ENCODE data around the gene DDX24.
A peak's percentile ranks its signal among the peaks of the same experiment; 100 is the strongest.

Gene DDX24

GRCh38 chr14:94089479-94089878 lies 8.5 kb upstream of the DDX24 start:
- DNase-seq (ENCODE audit: low read depth) = no peak
- in situ Hi-C loops (cut with HindIII; ENCODE audit: low sequenced_read_pairs) = no loop called here
- no peak for TF ChIP-seq CTCF (IDR thresholded peaks at IDR 0.05; ENCODE audit: low read depth, low read length, missing control alignments)
- no peak overlapping the region for H3K4me3 ChIP-seq (ENCODE audit: low read depth, low read length)

GRCh38 chr14:94088516-94088915 lies 7.5 kb upstream of the DDX24 start:
- no peak for TF ChIP-seq CTCF (IDR thresholded peaks at IDR 0.05; ENCODE audit: low read depth, low read length, missing control alignments)
- H3K4me3 ChIP-seq (ENCODE audit: low read depth, low read length) = no peak overlapping the region
- in situ Hi-C loops (cut with HindIII; ENCODE audit: low sequenced_read_pairs) = no loop called here
- no peak for DNase-seq (ENCODE audit: low read depth)

- no peak for DNase-seq (ENCODE audit: low read depth)
- no peak overlapping the region for H3K4me3 ChIP-seq (ENCODE audit: low read depth, low read length)
- TF ChIP-seq CTCF (IDR thresholded peaks at IDR 0.05; ENCODE audit: low read depth, low read length, missing control alignments) = no peak
- in situ Hi-C loops (cut with HindIII; ENCODE audit: low sequenced_read_pairs) = no loop called here
Measured at GRCh38 chr14:94087891-94088290, 6.9 kb upstream of the DDX24 start.

GRCh38 chr14:94081386-94081820 lies 401 bp upstream of the DDX24 start:
- H3K4me3 ChIP-seq (ENCODE audit: low read depth, low read length) = peak overlapping the region; percentile 93
- no peak for DNase-seq (ENCODE audit: low read depth)
- in situ Hi-C loops (cut with HindIII; ENCODE audit: low sequenced_read_pairs) = no loop called here
- no peak for TF ChIP-seq CTCF (IDR thresholded peaks at IDR 0.05; ENCODE audit: low read depth, low read length, missing control alignments)

- in situ Hi-C loops (cut with HindIII; ENCODE audit: low sequenced_read_pairs) = no loop called here
- H3K4me3 ChIP-seq (ENCODE audit: low read depth, low read length) = peak overlapping the region; percentile 93
- DNase-seq (ENCODE audit: low read depth) = no peak
- no peak for TF ChIP-seq CTCF (IDR thresholded peaks at IDR 0.05; ENCODE audit: low read depth, low read length, missing control alignments)
Measured at GRCh38 chr14:94079891-94080620, 946 bp downstream of the DDX24 start.

GRCh38 chr14:94077823-94078222 lies 3.2 kb downstream of the DDX24 start:
- TF ChIP-seq CTCF (IDR thresholded peaks at IDR 0.05; ENCODE audit: low read depth, low read length, missing control alignments) = no peak
- no peak overlapping the region for H3K4me3 ChIP-seq (ENCODE audit: low read depth, low read length)
- DNase-seq (ENCODE audit: low read depth) = no peak
- in situ Hi-C loops (cut with HindIII; ENCODE audit: low sequenced_read_pairs) = no loop called here
